Transverse colon (tissue), 4 donors: Measurements from ENCODE around the gene ROBO1.

Experiments
- EP300 ChIP-seq: sonication (generic); formaldehyde crosslinking; IDR thresholded peaks from one replicate; pipeline ENCODE4 v1.6.1; 2017; ENCODE audit warnings: antibody characterized with exemption, low read depth
- POLR2A ChIP-seq: fragments of 450-650 bp; IDR thresholded peaks from one replicate; pipeline ENCODE4 v1.6.1; 2016; ENCODE audit warnings: antibody characterized with exemption, mild to moderate bottlenecking, moderate library complexity
- POLR2AphosphoS5 ChIP-seq, 3 donors: sonication (generic); formaldehyde crosslinking; IDR thresholded peaks; one replicate each; pipeline ENCODE4 v1.6.1; 2016; ENCODE audit warnings: antibody characterized with exemption in 3 of 3
- TF ChIP-seq, protein P1 (sequence below), 5 experiments: fragments of 200-600 bp in 3 of 5; fragments of 450-650 bp in 2 of 5; sonication (generic) in 3 of 5; IDR thresholded peaks; 1 replicate in 2 of 5; 2 replicates in 3 of 5; pipeline ENCODE4 v1.5.1; 2016 to 2017; ENCODE audit warnings: antibody characterized with exemption in 5 of 5, inconsistent platforms in 3 of 5, mild to moderate bottlenecking in 2 of 5, moderate library complexity in 1 of 5

GRCh38 chr3:78906245-78906644, 861.6 kb downstream of the ROBO1 start:
- no peak for TF ChIP-seq POLR2A
- TF ChIP-seq, protein P1, sequence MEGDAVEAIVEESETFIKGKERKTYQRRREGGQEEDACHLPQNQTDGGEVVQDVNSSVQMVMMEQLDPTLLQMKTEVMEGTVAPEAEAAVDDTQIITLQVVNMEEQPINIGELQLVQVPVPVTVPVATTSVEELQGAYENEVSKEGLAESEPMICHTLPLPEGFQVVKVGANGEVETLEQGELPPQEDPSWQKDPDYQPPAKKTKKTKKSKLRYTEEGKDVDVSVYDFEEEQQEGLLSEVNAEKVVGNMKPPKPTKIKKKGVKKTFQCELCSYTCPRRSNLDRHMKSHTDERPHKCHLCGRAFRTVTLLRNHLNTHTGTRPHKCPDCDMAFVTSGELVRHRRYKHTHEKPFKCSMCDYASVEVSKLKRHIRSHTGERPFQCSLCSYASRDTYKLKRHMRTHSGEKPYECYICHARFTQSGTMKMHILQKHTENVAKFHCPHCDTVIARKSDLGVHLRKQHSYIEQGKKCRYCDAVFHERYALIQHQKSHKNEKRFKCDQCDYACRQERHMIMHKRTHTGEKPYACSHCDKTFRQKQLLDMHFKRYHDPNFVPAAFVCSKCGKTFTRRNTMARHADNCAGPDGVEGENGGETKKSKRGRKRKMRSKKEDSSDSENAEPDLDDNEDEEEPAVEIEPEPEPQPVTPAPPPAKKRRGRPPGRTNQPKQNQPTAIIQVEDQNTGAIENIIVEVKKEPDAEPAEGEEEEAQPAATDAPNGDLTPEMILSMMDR (IDR thresholded peaks at IDR 0.05) = no peak
- no peak for TF ChIP-seq POLR2AphosphoS5 (IDR thresholded peaks at IDR 0.05)
- no peak for TF ChIP-seq EP300
